Loucy (cell line): ENCODE measurements around the gene UNC80.

ENCODE experiments used
- H2AFZ ChIP-seq: fragments of 200-600 bp; sonication (generic); 2 replicates; pipeline ENCODE4 v1.6.0; 2016; ENCODE audit warnings: antibody characterized with exemption, mild to moderate bottlenecking, low read length, moderate library complexity
- H3F3A ChIP-seq: fragments of 200-600 bp; 2 replicates; pipeline ENCODE4 v1.6.0; 2016; ENCODE audit warnings: antibody characterized with exemption, low read depth, mild to moderate bottlenecking
- H3K27me3 ChIP-seq: fragments of 200-600 bp; sonication (generic); 2 replicates; pipeline ENCODE4 v1.6.1; 2014; ENCODE audit warnings: low read length, mild to moderate bottlenecking; ENCODE audit not compliant: insufficient read depth, poor library complexity, severe bottlenecking
- H3K36me3 ChIP-seq: fragments of 200-600 bp; sonication (generic); 2 replicates; pipeline ENCODE4 v1.6.1; 2016; ENCODE audit warnings: low read length; ENCODE audit not compliant: insufficient read depth
- H3K4me1 ChIP-seq: fragments of 200-600 bp; sonication (generic); 2 replicates; pipeline ENCODE4 v1.5.1; 2014; ENCODE audit warnings: low read length, mild to moderate bottlenecking; ENCODE audit not compliant: insufficient read depth, poor library complexity, severe bottlenecking
- H3K4me2 ChIP-seq: fragments of 200-600 bp; sonication (generic); 2 replicates; pipeline ENCODE4 v1.6.0; 2014; ENCODE audit warnings: antibody characterized with exemption, low read length, low read depth, mild to moderate bottlenecking; ENCODE audit not compliant: poor library complexity, severe bottlenecking
- H3K4me3 ChIP-seq: fragments of 200-600 bp; sonication (generic); 2 replicates; pipeline ENCODE4 v1.5.1; 2014; ENCODE audit warnings: low read length, mild to moderate bottlenecking, mixed read lengths; ENCODE audit not compliant: poor library complexity, severe bottlenecking
- H3K79me2 ChIP-seq: fragments of 200-600 bp; sonication (generic); 2 replicates; pipeline ENCODE4 v1.6.1; 2014; ENCODE audit warnings: low read length; ENCODE audit not compliant: insufficient read depth
- H3K9ac ChIP-seq: fragments of 200-600 bp; sonication (generic); 2 replicates; pipeline ENCODE4 v1.6.0; 2014; ENCODE audit warnings: mild to moderate bottlenecking, low read depth, low read length, moderate library complexity; ENCODE audit not compliant: poor library complexity, severe bottlenecking
- H3K9me2 ChIP-seq: fragments of 200-600 bp; sonication (generic); replicated peaks from 2 replicates; pipeline ENCODE4 v1.6.1; 2016; ENCODE audit warnings: low read depth, low read length, mixed read lengths
- H3K9me3 ChIP-seq: fragments of 200-600 bp; sonication (generic); 2 replicates; pipeline ENCODE4 v1.6.1; 2014; ENCODE audit warnings: mild to moderate bottlenecking, antibody characterized with exemption, low read length, low read depth; ENCODE audit not compliant: insufficient read depth
- H4K20me1 ChIP-seq: fragments of 200-600 bp; sonication (generic); 2 replicates; pipeline ENCODE4 v1.6.0; 2014; ENCODE audit warnings: antibody characterized with exemption, low read length, mild to moderate bottlenecking; ENCODE audit not compliant: insufficient read depth, poor library complexity, severe bottlenecking
- CTCF ChIP-seq: fragments of 200-600 bp; sonication (generic); conservative IDR thresholded peaks from 2 replicates; pipeline ENCODE4 v1.5.1; 2014; ENCODE audit warnings: mild to moderate bottlenecking, antibody characterized with exemption, low read length
- EZH2phosphoT487 ChIP-seq: fragments of 200-600 bp; IDR thresholded peaks from 2 replicates; pipeline ENCODE4 v1.6.1; 2018; ENCODE audit warnings: antibody characterized with exemption, mild to moderate bottlenecking, moderate library complexity, borderline replicate concordance

UNC80 gene

GRCh38 chr2:209956271-209956670 is 184.6 kb downstream of the UNC80 start:
- no peaks in the 10 kb centered on the region for H4K20me1 ChIP-seq
- H3K79me2 ChIP-seq = no peaks in the 10 kb centered on the region
- no peak overlapping the region for H3K4me2 ChIP-seq
- no peaks in the 10 kb centered on the region for H3K9me3 ChIP-seq
- H3F3A ChIP-seq = no peaks in the 10 kb centered on the region
- H3K36me3 ChIP-seq = no peaks in the 10 kb centered on the region
- no peak overlapping the region for H3K4me3 ChIP-seq
- no peaks in the 10 kb centered on the region for H3K4me1 ChIP-seq
- H3K9ac ChIP-seq = no peak overlapping the region
- H3K27me3 ChIP-seq = no peaks in the 10 kb centered on the region
- H3K9me2 ChIP-seq = no peaks in the 10 kb centered on the region
- TF ChIP-seq CTCF (no peak), EZH2phosphoT487 (no peak)
- no peak overlapping the region for H2AFZ ChIP-seq

GRCh38 chr2:209958016-209958415 is 186.4 kb downstream of the UNC80 start:
- TF ChIP-seq CTCF (no peak), EZH2phosphoT487 (no peak)

GRCh38 chr2:209960045-209960444 is 188.4 kb downstream of the UNC80 start:
- Histone ChIP-seq H3K36me3 (no peaks in the 10 kb centered on the region), H3K27me3 (no peaks in the 10 kb centered on the region), H3K9me3 (no peaks in the 10 kb centered on the region), H3K4me1 (no peaks in the 10 kb centered on the region), H3K4me2 (no peak overlapping the region), H3K9ac (no peak overlapping the region), H3K9me2 (no peaks in the 10 kb centered on the region), H3K4me3 (no peak overlapping the region), H2AFZ (no peak overlapping the region), H3K79me2 (no peaks in the 10 kb centered on the region), H4K20me1 (no peaks in the 10 kb centered on the region), H3F3A (no peaks in the 10 kb centered on the region)
- TF ChIP-seq CTCF = no peak
- TF ChIP-seq EZH2phosphoT487 = no peak

More at GRCh38 chr2:209958016-209958415, 186.4 kb downstream of the UNC80 start:
- Histone ChIP-seq H3K27me3 (no peaks in the 10 kb centered on the region), H3K4me2 (no peak overlapping the region), H3K9me3 (no peaks in the 10 kb centered on the region), H2AFZ (no peak overlapping the region), H3K79me2 (no peaks in the 10 kb centered on the region), H3K9me2 (no peaks in the 10 kb centered on the region), H3K4me1 (no peaks in the 10 kb centered on the region), H3K4me3 (no peak overlapping the region), H3K9ac (no peak overlapping the region), H3K36me3 (no peaks in the 10 kb centered on the region), H4K20me1 (no peaks in the 10 kb centered on the region), H3F3A (no peaks in the 10 kb centered on the region)
